Posterior cingulate gyrus (tissue), 11 donors: ENCODE data around the gene RFX7.
"Not testable (repeated sequence)": the region's sequence is repeated elsewhere in the genome, so short reads cannot be mapped to it uniquely, and the experiment has no call there.

Experiments used
- DNase-seq, 10 donors: peaks; one replicate each; pipeline versions ENCODE4 v3.0.0 to v3.0.0-alpha.2; 2020 to 2021; ENCODE audit warnings: mixed read lengths in 3 of 10
- intact Hi-C: fragments of 100-400 bp; cut with DNase I; formaldehyde crosslinking; loops from one replicate; pipeline ENCODE4 v1.15.1; 2023

Gene RFX7

DNA sequence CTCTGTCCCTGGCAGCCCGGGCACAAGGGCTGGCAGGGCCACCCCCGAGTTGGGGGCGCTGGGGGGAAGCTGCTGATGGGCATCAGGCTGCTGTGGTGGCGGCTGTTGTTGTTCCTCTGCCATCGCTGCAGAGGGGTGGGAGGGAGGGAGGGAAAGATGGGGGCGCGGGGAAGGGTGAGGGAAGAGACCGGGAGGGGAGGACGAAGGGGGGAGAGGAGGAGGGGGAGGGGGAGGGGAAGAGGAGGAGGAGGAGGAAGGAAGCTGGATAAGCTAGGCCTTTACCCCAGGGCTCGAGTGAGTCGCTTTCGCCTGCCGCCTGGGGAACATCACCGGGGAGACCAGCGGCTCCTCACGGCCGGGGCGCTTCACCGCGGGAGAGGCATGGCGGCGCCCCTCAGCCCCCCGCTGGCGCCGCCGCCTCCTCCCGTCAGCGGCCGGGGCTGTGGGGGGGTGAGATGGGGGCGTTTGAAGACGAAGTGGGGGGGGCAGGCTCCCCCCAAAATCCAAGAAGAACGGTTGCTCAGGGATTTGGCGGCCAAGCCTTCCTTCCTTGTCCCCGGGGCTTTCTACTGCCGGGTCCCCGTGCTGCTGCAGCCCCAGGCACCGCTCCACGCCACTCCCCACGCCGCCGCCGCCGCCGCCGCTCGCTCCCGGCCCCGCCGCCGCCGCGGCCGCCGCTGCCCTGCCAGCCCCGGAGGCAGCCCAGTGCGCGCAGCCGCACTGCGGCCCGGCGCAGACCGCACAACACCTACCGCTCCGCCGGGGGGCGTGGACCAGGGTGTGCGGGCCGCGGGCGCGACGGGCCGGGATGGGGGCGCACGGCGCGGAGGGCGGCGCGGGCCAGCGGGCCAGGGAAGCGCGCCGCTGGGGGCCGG, at the start of gene RFX7:
Gene RFX7 (minus strand): TSS at position 717 of the 875 bp plus-strand sequence. CDS start 594 bp downstream, at position 123.
- intact Hi-C loops, result loop anchor here (5.0 kb wide), 1 partner anchor 251 kb away; the partner anchor contains the start of gene NEDD4
- DNase-seq, result peak; percentile 53 to 97 (median 71)

- DNase-seq, result no peak
- intact Hi-C loops, result no loop called here
Observed at GRCh38 chr15:56292546-56293316, 49.1 kb upstream of the RFX7 start.

DNA sequence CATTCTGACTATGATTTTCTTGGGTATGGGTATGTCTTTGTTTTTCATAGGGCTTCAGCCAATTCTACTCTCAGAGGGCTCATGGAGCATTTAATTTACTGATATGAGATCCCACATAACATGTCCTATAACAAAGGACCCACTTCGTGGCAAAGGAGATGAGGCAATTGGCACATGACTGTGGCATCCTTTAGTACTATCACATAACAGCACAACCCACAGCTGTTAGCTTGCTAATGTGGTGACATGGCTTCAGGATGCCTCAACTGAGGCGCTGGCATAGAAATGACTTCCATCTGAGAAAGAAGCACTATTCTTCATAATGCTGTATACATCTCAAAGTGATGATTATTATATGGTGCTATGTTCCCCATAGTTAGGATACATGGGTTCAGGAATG, 48.1 kb upstream of the RFX7 start:
- DNase-seq, result no peak
- intact Hi-C loops, result no loop called here

- DNase-seq, result no peak
- intact Hi-C loops, result no loop called here
Observed at GRCh38 chr15:56286213-56286612, 42.5 kb upstream of the RFX7 start.

GRCh38 chr15:56281145-56281544, 37.5 kb upstream of the RFX7 start:
- no peak for DNase-seq
- intact Hi-C loops, result no loop called here

DNA sequence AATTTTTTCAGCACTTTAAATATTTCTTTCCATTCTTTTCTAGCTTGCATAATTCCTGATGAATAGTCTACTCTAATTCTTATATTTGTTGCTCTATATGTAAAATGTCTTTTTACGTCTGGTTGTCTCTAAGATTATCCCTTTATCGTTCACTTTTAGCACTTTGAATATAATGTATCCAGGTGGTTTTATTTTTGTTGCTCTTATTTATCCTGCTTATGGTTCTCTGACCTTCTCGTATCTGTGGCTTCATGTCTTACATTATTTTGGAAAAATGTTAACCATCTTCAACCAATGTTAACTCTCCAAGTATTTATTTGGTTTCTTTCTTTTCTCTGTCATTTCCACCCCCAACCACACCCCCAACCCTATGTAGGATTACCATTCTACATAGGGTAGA, 30.0 kb upstream of the RFX7 start:
- intact Hi-C loops, result no loop called here

GRCh38 chr15:56272454-56272853, 28.8 kb upstream of the RFX7 start:
- no peak for DNase-seq
- intact Hi-C loops, result no loop called here

More for the DNA sequence above, 30.0 kb upstream of the RFX7 start:
- DNase-seq, result no peak

GRCh38 chr15:56266465-56266864, 22.8 kb upstream of the RFX7 start:
- intact Hi-C loops, DNase-seq: not testable (repeated sequence)

DNA sequence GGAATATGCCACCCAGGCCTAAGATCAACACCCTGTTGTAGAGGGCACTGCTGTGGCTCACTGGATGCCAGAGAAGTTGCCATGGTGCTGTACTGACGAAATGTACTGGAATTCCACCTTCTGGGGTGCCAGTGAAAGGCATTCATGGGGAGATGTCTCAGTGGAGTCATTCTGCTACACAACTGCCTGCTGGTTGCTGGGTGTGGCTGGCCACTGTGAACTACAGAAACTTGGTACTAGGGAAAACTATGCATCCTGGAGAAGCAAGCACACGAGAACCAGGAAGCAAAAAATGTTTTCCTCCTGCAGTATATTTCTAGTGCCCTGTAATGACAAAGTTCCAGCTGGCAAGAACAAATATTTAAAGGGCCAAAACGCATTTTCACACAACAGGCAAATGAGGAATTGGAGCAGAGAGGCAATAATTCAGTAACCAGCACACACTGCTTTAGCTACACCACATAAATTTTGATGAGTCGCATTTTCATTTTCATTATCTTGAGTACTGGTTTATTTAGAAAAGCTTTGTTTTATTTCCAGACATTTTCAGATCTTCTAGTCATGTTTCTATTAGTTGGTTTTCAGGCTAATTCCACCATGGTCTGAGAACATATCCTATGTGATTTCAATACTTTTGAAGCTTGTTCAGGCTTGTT, 18.3 kb upstream of the RFX7 start:
- intact Hi-C loops, result no loop called here
- no peak for DNase-seq

DNA sequence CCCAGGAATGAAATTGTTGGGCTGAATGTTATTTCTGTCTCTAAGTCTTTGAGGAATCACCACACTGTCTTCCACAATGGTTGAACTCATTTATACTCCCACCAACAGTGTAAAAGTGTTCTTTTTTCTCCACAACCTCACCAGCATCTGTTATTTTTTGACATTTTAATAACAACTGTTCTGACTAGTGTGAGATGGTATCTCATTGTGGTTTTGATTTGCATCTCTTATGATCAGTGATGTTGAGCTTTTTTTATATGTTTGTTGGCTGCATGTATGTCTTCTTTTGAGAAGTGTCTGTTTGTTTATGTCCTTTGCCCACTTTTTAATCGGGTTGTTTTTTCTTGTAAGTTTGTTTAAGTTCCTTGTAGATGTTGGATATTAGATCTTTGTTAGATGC, 13.6 kb upstream of the RFX7 start:
- DNase-seq, intact Hi-C loops: not testable (repeated sequence)

DNA sequence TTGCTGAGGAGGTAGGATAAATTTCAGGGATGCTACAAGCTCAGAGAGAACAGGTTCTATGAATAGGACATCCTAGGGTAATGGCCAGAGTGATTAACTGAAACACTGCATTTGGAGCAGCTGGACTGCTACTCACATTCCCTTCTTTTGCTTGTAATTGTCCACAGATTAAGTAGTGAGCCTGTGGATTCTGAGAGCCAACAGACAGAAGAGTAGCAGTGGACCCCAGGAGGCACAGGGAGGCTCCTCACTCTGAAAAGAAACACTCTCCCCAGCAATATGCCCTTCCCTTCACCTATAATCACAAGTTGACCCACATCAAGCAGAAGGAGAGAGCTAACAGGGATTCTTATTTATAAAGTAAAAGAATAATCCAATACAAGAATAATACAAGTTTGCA, 10.6 kb upstream of the RFX7 start:
- intact Hi-C loops, result no loop called here
- no peak for DNase-seq

DNA sequence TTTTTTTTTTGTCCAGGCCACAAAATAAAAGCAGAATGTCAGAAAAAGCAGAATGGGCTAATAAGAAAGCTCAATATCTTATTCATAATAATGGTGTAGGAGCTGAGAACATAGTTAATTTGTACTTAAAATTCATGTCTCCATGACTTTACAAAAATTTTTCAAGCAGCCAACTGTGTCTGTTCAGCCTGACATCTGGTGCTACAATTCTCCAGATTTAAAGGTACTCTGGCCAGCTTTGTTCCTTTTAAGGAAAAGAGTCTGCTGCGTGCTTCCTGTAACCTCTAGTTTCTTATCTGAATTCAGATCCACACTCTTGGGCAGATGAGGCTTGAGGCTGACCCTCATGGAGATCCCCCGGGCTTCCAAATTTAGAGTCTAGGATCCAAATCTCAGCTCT, 8.7 kb upstream of the RFX7 start:
- DNase-seq, result no peak
- intact Hi-C loops, result no loop called here

GRCh38 chr15:56251315-56252095, 7.8 kb upstream of the RFX7 start:
- intact Hi-C loops, result no loop called here
- DNase-seq, result no peak

- intact Hi-C loops, result no loop called here
Observed at GRCh38 chr15:56250626-56251025, 6.9 kb upstream of the RFX7 start.

GRCh38 chr15:56249092-56249491, 5.4 kb upstream of the RFX7 start:
- DNase-seq, result no peak
- intact Hi-C loops, result loop anchor here (5.0 kb wide), 1 partner anchor 178 kb away; no protein-coding TSS in a partner anchor

More at GRCh38 chr15:56250626-56251025, 6.9 kb upstream of the RFX7 start:
- no peak for DNase-seq

DNA sequence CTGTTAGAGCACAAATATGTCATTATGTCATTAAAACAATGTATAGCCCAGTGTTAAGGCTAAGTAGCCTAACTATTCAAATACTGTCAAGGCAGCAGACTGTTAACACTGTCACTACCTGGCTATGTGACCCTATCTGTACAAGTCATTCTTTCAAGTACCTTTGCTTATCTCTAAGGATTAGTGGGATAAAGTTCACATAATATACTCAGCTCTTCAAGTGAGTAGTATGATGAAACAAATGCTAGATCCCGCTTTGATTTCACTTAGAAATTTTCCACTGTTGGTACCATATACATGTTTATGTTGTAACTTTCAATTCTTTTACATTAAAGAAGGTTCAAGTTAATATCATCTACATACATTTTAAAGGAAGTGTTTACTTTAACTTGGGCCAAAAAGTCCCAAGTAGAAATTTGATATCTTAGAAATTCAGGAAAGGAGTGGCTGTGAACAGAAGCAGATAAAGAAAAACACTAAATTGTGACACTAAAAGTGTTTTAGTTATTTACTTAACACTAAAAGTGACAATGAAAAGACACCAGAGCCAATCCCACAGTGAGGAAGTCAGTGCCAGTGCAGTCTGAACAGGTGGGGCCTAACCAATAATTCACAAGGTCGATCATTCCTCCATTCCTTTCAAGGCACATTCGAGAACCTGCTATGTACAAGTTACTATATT, 4.8 kb upstream of the RFX7 start:
- intact Hi-C loops, result loop anchor here (5.0 kb wide), 1 partner anchor 179 kb away; no protein-coding TSS in a partner anchor
- no peak for DNase-seq

GRCh38 chr15:56247266-56247665, 3.6 kb upstream of the RFX7 start:
- intact Hi-C loops, result loop anchor here (5.0 kb wide), 1 partner anchor 180 kb away; no protein-coding TSS in a partner anchor
- no peak for DNase-seq

DNA sequence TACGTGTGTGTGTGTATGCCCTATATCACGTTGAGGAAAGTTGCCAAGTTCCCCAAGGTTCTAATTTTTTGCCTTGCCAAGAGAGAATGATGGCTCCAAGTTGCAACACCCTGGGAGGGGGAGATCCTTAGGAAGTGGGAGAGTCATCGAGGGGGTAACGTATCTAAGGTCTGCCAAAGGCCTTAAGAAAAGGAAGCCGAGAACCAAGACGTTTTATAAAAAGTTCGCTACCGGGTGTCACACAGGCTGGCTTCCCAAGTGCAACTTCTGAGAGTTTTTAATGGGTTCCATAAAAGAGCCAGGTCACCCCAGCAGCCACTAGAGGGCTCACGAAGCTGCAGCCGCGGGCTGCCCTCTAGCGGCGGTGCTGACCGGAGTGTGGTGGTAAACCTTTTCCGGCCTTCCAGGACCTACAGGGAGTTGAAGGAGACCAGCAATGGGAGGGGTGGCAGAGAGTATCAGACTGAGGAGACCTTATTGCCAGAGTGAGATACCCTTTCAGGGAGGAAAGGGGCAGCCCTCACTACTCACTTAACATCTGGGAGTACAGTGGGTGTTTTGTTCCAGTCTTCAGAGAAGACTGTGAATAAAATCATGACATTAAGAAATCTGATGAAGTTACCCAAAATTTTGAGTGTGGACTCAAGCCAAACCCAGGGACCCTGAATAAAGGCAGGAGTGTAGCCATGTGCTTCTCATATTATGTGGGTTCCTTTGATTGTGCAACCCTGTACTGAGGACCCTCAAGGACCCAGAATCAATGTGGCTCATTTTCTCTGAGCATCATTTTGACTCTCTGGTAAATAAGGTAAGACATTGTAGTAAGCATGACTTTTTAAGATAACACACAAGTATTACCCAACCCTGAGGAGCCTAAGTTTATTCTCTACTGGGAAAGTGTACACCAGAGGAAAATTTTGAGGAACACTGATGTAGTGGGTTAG, 2.5 kb upstream of the RFX7 start:
- DNase-seq, result peak; percentile 65 to 97 (median 80)
- intact Hi-C loops, result loop anchor here (5.0 kb wide), 1 partner anchor 181 kb away; no protein-coding TSS in a partner anchor
